Colon (tissue), 2 donors: ENCODE measurements around the gene DCST1.

Source experiments
- FAIRE-seq: peaks from 2 replicates; lab custom pipeline; 2012; peaks lifted over from hg19 to GRCh38; lab: Jason Lieb, UNC
- donor health status: control.
- donor health status: control.

Gene DCST1

DNA sequence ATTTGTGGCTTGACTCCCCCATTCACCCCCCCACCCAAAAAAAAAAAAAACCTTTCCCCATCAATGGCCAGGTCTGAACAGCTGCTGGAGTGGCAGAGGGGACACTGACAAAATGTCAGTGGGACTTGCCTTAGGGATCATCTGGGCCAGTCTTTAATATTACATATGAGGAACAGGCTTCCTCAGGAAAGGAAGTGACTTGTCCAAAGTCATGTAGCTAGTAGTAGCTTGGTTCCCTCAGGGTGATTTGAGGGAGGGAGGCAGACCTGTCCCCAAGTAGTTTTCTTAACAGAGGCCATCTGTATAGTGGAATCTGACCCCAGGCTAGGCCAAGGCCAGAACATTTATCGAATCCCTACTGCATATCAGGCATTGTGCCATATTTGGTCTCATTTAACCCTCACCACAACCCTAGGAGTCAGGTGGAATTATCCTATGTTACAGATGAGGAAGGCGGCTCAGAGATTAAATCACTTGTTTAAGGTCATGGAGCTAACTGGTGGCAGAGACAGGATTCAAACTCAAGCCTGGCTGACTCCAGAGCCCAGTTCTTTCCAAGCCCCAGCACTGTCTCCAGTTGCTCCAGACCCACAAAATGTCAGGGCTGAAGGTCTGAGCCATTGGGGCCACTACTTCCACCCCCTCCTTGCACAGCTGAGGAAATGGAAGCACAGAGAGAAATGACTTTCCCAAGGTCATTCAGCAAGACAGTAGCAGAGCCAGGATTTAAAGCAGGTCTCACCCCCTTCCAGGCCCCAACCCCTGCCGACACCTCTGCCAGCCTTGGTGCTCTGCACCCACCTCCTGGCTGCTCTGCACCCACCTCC is 20.6 kb upstream of the DCST1 start:
- FAIRE-seq = no peak

DNA sequence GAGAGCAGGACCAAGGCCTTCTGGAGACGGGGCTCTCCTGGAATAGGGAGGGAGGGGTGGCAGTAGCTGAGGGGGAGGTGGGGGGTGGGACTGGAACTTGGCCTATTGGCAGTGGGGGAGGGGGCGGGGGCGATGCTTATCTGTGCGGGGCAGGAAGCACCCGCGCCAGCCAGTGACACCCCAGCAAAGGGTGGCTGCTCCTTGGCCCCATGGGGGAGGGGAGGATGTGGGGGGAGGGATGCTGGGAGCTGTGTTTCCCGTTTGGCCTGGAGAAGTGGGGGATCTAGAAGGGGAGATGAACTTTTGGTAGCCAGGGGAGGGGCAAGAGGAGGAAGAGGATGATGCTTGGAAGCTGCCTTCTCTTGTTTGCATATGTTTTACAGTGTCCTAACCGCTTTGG is 20.0 kb upstream of the DCST1 start:
- no peak for FAIRE-seq

DNA sequence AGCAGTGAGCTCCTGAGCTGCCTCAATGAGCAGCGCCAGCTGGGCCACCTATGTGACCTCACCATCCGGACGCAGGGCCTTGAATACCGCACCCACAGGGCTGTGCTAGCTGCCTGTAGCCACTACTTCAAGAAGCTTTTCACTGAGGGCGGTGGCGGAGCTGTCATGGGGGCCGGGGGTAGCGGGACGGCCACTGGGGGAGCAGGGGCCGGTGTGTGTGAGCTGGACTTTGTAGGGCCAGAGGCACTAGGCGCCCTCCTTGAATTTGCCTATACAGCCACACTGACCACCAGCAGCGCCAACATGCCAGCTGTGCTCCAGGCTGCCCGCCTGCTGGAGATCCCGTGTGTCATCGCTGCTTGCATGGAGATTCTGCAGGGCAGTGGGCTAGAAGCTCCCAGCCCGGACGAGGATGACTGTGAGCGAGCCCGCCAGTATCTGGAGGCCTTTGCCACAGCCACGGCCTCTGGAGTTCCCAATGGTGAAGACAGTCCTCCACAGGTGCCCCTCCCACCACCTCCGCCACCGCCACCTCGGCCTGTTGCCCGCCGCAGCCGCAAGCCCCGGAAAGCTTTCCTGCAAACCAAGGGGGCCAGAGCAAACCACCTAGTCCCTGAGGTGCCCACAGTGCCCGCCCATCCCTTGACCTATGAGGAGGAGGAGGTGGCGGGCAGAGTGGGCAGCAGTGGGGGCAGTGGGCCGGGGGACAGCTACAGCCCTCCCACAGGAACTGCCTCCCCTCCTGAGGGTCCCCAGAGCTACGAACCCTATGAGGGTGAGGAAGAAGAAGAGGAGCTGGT is 18.7 kb upstream of the DCST1 start:
- FAIRE-seq = no peak

DNA sequence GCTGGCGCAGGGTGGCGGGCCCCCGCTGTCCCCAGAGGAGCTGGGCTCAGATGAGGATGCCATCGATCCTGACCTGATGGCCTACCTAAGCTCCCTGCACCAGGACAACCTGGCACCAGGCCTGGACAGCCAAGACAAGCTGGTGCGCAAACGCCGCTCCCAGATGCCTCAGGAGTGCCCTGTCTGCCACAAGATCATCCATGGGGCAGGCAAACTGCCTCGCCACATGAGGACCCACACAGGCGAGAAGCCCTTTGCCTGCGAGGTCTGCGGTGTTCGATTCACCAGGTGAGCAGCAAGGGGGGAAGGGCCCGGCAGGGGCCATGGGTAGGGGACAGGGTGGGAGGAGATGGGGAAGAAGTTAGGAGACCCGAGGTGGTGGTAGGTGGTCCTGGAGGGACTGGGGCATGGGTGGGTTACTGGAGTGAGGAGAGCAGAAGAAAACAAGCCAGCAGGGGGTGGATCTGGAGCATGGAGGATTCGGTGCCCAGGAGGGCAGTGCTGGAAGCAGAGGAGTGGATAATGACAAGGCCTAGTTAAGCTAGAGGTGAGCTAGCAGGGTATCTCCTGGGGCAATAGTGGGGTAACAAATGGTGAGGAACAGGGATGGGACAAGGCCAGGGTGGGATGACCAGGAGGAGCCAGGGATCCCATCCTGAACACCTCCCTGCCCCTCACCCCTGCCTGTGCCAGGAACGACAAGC is 17.9 kb upstream of the DCST1 start:
- FAIRE-seq = no peak

DNA sequence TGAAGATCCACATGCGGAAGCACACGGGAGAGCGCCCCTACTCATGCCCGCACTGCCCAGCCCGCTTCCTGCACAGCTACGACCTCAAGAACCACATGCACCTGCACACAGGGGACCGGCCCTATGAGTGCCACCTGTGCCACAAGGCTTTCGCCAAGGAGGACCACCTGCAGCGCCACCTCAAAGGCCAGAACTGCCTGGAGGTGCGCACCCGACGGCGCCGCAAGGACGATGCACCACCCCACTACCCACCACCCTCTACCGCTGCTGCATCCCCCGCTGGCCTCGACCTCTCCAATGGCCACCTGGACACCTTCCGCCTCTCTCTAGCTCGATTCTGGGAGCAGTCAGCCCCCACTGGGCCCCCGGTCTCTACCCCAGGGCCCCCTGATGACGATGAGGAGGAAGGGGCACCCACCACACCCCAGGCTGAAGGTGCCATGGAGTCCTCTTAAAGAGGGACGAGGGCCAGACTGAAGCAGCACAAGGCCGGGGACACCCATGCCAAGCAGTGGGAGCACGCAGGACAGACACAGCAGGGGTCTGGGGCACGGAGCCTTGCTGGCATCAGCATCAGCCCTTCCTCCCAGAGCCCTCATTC is 17.3 kb upstream of the DCST1 start:
- no peak for FAIRE-seq

DNA sequence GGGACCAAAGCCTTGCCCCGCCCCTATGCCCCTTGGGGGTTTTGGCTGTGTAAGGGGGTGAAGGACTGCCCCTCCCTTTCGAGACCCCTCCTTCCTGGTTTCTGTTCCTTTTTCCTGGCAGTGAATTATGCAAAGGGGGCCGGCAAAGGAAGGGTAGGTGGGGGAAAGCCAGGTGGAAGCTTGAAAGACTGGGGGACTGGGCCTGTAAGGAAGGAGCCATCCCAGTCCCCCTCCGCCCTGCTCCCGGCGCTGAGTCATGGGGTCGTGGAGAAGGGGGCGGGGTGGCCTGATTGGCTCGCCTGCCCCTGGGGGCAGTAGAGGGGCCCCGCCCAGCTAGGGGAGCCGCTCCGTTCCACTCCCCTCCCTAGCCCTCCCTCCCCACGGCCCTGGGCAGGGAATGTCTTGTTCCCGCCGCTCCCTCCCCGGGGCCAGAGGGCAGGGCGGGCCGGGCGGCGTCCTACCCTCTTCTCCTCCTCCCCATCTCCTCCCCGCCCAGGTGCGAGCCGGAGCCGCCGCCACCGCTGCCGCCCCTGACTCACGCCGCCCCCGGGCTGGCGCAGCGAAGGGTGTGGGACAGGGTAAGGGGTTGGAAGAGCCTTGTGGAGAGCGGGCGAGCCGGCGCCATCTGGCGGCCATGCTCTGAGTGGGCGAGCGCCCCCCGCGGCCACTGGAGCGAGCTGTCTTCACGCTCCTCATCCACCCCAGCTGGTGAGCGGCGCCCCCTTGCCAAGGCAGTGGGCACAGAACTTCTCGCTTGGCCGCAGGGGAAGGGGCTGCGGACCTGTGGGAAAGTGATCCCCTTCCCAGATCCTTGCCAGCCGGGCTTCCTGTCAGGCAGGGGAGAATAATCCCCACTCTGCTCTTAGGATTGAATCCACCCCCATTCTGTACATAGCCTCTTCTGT is 16.3 kb upstream of the DCST1 start:
- FAIRE-seq = no peak

DNA sequence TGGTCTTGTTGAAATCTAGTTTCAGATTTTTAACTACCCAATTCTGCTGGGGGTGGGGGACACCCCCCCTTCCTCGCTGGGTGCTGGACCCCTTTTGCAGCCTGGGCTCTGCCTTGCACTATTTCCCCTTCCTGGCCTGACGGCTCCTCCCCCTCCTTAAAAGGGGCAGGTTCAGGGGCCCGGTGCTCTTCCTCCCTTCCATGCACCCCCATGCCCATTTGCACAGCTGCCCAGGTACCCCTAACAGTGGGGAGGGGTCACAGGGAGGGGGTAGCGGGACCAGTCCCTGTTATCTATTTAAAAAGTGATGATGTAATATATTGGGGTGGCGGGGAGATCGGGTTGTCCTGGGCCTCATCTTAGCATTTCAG is 15.7 kb upstream of the DCST1 start:
- no peak for FAIRE-seq

DNA sequence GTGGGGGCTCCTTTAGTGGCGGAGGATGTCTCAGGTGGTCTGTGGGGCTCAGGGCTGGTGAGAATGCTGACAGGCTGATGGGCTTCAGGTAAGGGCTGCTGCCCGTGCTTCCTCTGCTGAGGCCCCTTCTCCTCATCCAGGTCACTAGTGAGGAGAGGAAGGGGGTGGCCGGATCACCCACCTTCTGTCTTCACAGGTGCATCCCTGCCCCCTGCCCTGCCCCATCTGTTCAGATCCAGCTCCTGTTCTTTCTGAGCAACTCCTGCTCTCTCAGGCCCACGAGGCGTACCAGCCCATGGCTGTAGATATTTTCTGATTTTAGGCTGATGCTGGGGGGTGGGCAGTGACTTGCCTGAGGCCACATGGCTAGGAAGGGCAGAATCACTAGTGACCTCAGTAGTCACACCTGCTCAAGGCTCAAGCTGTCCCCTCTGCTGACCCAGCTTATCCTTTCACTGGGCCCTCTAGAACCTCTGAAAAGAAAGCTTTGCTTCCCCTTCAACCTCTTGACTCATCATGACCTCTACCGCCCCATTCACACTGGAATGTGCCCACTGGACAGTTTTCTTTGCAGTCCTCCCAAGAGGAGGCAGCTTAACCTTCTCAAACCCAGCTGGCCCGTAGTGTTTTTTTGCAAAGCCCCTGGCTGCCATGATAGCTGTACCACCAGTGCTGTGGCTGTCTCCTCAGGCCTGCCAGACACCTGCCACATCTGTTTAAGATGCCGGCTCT is 14.8 kb upstream of the DCST1 start:
- no peak for FAIRE-seq

DNA sequence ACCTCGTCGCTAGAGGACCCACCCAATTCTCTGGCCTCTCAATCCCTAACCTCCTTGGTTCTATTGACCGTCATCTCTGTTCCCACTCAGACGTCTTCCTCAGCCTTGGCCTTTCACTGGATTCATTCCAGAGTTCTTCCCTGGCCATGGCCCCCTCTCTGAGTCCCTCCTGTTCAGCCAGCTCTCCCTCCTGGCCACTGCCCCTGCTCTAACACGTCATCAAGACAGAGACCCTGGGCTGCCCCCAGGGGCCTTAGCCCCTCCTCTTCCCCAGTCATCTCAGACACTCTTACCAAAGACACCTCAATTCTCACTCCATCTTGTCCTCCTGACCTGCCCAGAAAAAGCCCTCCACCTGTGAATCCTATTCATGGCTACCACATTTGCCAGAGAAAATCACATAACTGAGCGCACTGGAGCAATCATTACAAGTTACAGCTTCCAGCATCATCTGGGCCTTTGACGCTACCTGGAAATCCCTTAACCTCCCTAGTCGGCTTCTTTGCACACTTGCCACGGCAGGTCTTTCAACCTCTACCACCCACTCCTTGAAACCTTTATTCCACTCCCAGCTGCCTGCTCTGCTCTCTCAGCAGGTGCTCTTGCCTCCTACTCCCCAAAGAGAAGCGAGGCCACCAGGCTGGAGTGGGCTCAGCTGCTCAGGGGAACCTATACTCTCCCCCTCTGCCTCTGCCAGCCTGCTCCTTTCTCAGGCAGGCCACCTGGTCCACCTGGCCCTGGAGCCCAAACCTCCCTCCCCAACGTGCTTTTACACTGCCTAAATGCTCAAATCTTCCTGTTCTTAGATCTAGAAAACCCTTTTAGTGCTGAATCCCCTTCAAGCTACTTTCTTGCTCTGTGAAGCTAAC is 14.0 kb upstream of the DCST1 start:
- no peak for FAIRE-seq

DNA sequence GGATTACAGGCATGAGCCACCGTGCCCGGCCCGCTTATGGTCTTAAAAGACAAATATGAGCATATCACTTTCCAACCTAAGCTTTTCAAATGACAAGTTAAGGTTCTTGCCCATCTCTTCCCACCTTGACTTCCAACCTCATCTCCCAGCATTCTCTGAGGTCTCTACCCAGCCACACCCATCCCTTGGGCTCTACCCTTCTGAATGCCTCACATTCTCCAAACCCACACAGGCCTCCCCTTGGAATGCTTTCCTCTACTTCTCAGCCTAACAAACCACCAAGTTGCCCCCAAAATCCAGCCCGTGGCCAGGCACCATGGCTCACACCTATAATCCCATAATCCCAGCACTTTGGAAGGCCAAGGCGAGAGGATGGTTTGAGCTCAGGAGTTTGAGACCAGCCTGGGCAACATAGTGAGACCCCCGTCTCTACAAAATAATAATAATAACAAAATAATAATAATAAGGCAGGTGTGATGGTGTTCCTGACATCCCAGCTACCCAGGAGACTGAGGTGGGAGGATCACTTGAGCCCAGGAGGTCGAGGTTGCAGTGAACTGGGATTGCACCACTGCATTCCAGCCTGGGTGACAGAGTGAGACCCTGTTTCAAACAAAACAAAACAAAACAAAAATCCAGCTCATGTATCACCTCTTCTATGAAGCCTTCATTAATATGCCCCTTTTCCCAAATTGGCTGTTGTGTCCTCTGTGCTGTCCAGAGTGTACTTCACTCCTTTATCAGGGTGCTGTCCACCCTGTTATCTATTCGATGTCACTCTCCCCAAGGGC is 11.3 kb upstream of the DCST1 start:
- FAIRE-seq = no peak

DNA sequence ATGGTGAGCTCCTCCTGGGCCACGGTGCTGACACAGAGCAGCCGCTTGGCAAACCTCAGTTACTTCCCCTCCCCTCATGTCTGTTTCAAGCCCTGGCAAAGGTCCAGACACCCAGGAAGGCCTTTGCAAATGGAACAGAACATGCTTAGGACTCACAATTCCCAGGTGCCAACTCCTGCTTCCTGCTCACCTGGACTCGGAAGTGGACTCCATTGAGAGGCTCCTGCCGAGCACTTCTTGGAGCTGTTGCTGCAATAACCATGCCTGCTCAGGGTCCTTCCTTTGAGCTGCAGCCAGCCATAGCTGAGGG is 10.7 kb upstream of the DCST1 start:
- FAIRE-seq = no peak

DNA sequence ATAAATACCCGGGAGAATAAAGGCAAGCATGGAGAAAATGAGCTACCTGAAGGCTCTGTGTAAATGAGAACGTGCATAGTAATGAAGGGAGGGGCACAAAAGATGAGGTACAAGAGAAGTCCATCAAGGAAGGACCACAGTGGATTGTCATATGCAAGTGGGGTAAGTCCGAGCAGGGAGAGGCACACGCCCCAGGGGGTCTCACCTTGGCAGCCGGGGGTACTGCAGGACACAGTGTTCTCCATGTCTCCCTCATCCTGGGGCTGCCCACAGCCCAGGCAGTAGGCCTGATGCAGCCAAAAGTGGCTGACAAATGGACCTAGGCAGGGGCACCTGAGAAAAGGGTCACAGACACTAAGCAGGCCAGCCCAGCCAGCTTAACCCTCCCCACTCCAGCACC is 10.0 kb upstream of the DCST1 start:
- FAIRE-seq = no peak

DNA sequence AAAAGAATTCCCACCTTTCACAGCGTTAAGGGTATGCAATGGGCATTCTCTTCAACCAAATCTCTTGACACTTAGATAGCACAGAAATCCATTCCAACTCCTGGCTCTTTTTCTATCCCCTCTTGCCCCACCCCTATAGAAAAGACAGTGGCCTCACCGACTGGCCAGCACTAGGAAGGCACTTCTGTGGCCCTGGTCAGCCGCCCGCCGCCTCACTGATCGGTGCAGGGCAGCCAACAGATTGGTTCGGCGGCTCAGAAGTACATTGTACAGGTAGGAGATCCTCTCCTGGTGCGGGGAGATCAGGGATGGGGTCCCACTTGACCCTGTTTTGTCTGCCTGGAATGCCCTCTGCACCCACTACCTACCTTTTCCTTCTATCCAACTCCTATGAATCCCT is 9.3 kb upstream of the DCST1 start:
- FAIRE-seq = no peak

DNA sequence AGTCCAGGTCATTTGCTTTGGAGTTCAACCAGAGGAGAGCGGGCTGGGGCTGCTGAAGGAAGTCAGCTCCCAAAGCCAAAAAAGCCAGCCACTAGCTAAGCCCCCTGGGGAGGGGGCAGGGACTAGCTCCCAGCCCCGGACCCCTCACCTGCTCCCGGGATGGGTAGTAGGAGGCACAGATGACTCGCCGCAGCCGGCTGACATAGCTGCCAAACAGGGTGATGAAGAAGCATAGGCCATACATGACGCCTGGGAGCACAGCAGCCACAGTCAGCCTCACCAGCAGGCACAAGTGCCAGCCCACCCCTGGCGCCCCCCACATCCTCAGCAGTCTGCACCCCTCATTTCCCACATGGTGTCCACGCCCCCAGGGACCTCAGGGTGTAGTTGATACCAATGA is 7.5 kb upstream of the DCST1 start:
- FAIRE-seq = no peak

DNA sequence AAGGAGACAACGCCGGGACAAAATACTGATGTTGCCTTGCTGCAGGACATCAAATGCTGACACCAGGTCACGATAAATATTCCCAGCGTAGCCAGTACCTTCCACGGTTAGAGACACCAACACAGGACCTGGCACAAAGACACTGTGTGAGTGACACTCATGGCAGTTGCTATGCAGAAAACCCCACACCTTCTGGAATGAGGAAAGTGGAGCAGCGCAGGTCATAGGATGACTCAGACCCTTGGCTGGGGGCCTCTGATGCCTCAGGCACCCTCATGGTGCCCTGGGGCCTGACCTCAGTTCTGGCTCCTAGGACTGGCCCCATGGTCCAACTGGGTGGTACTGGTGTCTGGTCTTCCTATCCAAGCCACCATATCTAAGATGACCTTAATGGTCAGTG is 7.0 kb upstream of the DCST1 start:
- FAIRE-seq = no peak

DNA sequence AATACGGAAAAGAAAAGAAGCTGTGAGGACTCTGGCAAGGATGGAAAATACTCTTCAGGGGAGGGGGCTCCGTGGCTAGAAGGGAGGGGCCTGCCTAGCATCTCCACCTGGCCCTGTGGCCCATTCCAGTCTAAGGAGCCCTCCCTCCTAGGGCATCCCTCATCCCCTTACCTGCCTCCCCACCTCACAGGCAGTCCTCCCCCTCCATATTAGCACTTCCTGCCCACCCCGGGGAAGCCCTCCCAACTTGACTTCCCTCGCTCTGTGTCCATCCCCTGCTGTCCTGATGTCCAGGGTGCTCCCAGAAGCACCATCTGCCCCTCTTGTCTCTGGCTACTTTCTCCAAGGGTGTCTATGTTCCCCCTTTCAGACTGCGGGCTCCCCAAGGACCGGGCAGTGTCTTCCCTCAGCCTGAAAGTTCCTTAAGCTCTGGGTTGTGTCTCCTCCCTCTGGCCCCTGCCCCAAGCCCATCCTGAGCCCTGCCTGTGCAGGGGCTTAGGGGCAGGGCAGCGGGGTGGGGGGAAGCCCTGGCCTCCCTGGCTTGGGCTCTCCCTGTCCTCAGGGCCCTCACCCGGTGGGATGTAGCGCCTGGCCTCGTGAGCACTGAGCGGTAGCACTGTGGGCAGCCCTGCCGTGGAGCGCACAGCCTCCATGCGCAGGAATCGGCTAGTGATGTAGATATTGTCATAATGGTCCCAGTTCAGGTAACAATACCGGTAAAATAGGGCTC is 3.9 kb upstream of the DCST1 start:
- no peak for FAIRE-seq

DNA sequence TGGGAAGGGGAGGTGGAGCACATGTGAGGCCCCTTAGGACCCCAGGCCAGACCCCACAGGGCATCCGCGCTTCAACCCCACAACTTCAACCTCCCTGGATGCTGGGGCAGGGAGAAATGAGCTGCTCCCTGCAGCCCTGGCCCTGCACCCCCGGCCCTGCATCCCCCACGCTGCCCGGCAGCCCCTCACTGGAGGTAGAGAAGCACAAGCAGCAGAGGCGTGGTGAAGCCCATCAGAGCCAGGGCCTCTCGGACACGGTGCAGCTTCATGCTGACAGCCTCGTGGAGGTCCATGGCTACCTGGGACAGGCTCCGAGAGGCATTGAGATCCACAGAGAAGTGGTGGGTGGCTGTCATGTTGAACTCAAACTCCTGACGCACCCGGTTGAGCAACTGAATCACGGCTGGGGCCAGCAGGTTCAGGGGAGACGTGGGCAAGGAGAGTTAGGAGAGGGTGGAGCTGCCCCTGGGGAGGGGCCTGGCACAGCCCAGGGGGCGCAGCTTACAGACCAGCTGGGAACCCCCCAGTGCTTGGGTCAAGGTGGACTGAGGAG is 3.3 kb upstream of the DCST1 start:
- FAIRE-seq = no peak

DNA sequence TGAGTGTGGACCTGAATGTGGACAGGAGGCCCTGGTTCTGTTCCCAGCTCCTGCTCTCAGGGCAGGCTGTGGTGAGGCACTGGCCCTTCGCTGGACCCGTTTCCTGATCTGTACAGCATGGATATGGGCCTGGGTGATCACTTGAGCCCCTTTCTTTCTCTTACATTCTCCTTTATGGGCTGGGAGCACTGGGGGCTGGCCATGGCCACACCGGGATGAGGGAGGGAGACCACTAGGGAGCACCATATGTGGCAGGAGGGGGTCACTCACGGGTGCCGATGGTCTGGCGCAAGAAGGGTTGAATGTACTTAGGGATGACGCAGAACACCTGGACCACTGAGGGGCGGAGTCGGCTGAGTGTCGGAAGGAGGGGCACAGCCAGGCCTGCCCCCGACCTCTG is 2.7 kb upstream of the DCST1 start:
- FAIRE-seq = no peak
